NCI-H2196 treated with DMSO at 0.1 percent for 48 hours (cell line): ENCODE results near the gene CRLF3.
"Not testable (repeated sequence)": the region's sequence is repeated elsewhere in the genome, so short reads cannot be mapped to it uniquely, and the experiment has no call there.

Experiments
- DNase-seq: peaks from one replicate; lab custom pipeline; 2025; ENCODE audit not compliant: unreplicated experiment; lab: John Stamatoyannopoulos, UW

The CRLF3 gene

GRCh38 chr17:30824356-30825145 is at the start of gene CRLF3:
Gene CRLF3, minus strand, starts transcription at chr17:30824692. Its CDS starts 41 bp downstream, at chr17:30824651.
- peak; percentile 30 for DNase-seq

GRCh38 chr17:30869005-30869404 is 44.5 kb upstream of the CRLF3 start:
- DNase-seq, result no peak

GRCh38 chr17:30864636-30865035 is 40.1 kb upstream of the CRLF3 start:
- no peak for DNase-seq

GRCh38 chr17:30858556-30859250 is 34.2 kb upstream of the CRLF3 start:
- DNase-seq, result no peak

GRCh38 chr17:30854146-30854545 is 29.7 kb upstream of the CRLF3 start:
- DNase-seq, result no peak

GRCh38 chr17:30848021-30848420 is 23.5 kb upstream of the CRLF3 start:
- no peak for DNase-seq

GRCh38 chr17:30840771-30841170 is 16.3 kb upstream of the CRLF3 start:
- no peak for DNase-seq

- no peak for DNase-seq
These were observed 13.8 kb upstream of the CRLF3 start for GRCh38 chr17:30838202-30838807.

GRCh38 chr17:30832438-30833124 is 8.1 kb upstream of the CRLF3 start:
- no peak for DNase-seq

- DNase-seq, result peak; percentile 32
These were observed 7.4 kb upstream of the CRLF3 start, which contains the start of gene ATAD5 for GRCh38 chr17:30831663-30832437. Gene ATAD5, plus strand, starts transcription at chr17:30831966. Its CDS starts 382 bp downstream, at chr17:30832348.

GRCh38 chr17:30831257-30831656 is 6.8 kb upstream of the CRLF3 start:
- no peak for DNase-seq

GRCh38 chr17:30829022-30829421 is 4.5 kb upstream of the CRLF3 start:
- no peak for DNase-seq

- no peak for DNase-seq
These were observed 2.6 kb upstream of the CRLF3 start for GRCh38 chr17:30827082-30827481.

GRCh38 chr17:30824002-30824355 is 513 bp downstream of the CRLF3 start:
- DNase-seq, result no peak

- DNase-seq, result no peak
These were observed 1.1 kb downstream of the CRLF3 start for GRCh38 chr17:30823421-30823820.

GRCh38 chr17:30822919-30823318 is 1.6 kb downstream of the CRLF3 start:
- not testable (repeated sequence) for DNase-seq

- no peak for DNase-seq
These were observed 2.4 kb downstream of the CRLF3 start for GRCh38 chr17:30821871-30822723.

- no peak for DNase-seq
These were observed 4.4 kb downstream of the CRLF3 start for GRCh38 chr17:30819971-30820705.

GRCh38 chr17:30816165-30816564 is 8.3 kb downstream of the CRLF3 start:
- DNase-seq, result no peak
